Choroid plexus epithelial cell (primary cell): ENCODE measurements around the gene PYM1.
A peak's percentile ranks its signal among the peaks of the same experiment; 100 is the strongest.
"Not testable (repeated sequence)": the region's sequence is repeated elsewhere in the genome, so short reads cannot be mapped to it uniquely, and the experiment has no call there.

Source experiments
- DNase-seq: peaks from one replicate; pipeline ENCODE4 v3.0.0-alpha.2; 2010; ENCODE audit warnings: low read depth
- H3K4me3 ChIP-seq: 2 replicates; pipeline ENCODE4 v1.5.1; 2011; ENCODE audit warnings: low read depth, mild to moderate bottlenecking, control low read depth, low read length, moderate library complexity
- CTCF ChIP-seq: conservative IDR thresholded peaks from 2 replicates; pipeline ENCODE4 v1.5.1; 2011; ENCODE audit warnings: low read depth, mild to moderate bottlenecking, control low read depth, inconsistent platforms, low read length, moderate library complexity

Gene PYM1

GRCh38 chr12:55926738-55927587 is 731 bp downstream of the PYM1 start:
- peak; percentile 94 for DNase-seq
- peak overlapping the region; percentile 75 for H3K4me3 ChIP-seq
- peak; percentile 84 for TF ChIP-seq CTCF

GRCh38 chr12:55925870-55926737 is 1.6 kb downstream of the PYM1 start:
- TF ChIP-seq CTCF: no peak
- DNase-seq: peak; percentile 11
- H3K4me3 ChIP-seq: peak overlapping the region; percentile 75

DNA sequence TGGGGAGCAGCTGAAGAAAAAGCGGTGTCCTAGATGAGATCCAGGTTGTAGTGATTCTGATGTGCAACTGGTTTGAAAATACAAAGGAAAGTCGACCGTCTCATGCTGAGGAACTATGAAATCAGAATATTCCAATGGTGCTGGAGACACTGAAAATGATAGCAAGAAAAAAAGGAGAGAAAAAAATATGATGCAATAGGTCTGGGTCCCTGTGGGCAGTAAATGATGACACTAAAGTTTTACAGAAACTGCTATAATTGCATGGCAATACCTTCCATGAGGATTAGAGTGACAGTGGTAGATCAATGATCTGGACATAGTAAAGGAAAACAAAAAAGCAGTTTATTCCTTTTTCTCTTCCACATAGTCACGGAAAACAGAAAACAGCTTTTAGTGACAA is 2.3 kb downstream of the PYM1 start:
- DNase-seq: peak; percentile 4
- H3K4me3 ChIP-seq: no peak overlapping the region
- no peak for TF ChIP-seq CTCF

GRCh38 chr12:55923648-55924047 is 4.0 kb downstream of the PYM1 start:
- not testable (repeated sequence) for H3K4me3 ChIP-seq, DNase-seq

DNA sequence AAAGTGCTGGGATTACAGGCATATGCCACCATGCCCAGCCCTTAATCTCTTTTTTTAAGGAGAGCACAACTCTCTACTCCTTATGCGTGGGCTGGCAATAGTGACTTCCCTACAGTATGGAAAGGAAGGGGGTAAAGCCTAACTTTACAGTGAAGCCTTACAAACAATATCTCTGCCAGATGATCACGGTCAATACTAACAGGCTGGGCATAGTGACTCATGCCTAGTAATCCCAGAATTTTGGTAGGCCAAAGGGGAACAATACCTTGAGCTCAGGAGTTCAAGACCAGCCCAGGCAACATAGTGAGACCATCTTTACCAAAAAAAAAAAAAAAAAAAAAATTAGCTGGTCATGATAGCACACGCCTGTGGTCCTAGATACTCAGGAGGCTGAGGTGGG is 5.6 kb downstream of the PYM1 start:
- TF ChIP-seq CTCF: no peak
- no peak overlapping the region for H3K4me3 ChIP-seq
- DNase-seq: no peak

DNA sequence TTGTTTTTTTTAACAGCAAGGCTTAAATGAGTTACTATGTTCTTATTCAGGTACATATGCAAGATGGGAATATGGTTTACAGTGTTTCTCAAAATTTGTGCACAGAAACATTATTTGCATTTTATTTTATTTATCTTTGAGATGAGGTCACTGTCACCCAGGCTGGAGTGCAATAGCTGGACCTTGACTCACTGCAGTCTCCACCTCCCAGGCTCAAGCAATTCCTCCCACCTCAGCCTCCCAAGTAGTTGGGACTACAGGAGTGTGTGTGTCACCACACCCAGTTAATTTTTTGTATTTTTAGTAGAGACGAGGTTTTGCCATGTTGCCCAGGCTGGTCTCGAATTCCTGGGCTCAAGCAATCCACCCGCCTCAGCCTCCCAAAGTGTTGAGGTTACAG is 8.7 kb downstream of the PYM1 start:
- DNase-seq: peak; percentile 46
- H3K4me3 ChIP-seq: not testable (repeated sequence)

DNA sequence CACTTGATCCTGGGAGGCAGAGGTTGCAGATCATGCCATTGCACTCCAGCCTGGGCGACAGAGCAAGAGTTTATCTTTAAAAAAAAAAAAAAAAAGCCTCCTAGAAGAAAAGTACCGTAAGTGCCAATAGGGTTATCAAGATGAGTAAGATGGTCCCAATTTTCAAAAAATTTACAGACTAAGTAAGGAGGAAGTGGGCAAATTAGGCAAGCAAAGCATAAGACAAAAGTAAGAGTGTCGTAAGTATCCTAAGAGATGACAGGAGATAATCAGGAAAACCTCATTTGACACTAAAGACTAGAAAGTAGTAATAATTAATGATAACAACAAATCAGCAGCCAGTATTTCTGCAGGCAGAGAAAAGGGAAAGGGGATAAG is 12.2 kb downstream of the PYM1 start:
- DNase-seq: no peak
- TF ChIP-seq CTCF: no peak
- H3K4me3 ChIP-seq: no peak overlapping the region

DNA sequence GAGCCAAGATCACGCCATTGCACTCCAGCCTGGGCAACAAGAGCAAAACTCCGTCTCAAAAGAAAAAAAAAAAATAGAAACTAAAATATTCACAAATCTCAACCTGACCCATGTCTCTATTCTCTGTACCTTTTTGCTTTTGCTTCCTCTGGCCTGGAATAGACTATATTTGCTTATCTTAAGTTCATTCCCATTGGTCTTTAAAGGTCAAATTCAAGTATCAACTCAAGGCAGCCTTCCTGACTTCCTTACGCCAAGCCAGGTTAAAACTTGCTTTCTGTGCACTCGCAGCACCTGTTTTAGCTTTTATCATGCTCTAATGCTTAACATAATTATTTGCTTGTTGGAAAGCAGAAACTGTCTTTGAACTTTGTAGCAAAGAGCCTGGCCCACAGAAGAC is 14.8 kb downstream of the PYM1 start:
- H3K4me3 ChIP-seq: no peak overlapping the region
- TF ChIP-seq CTCF: no peak
- no peak for DNase-seq
